ENCODE data around the gene CAPN15.
"Not testable (repeated sequence)": the region's sequence is repeated elsewhere in the genome, so short reads cannot be mapped to it uniquely, and the experiment has no call there.

GRCh38 chr16:478287-478686 lies 49.2 kb upstream of the CAPN15 start:
- not testable (repeated sequence) for TF ChIP-seq CTCF, EP300 (IDR thresholded peaks at IDR 0.05)

All from gastroesophageal sphincter (tissue), 3 donors.